Stimulated activated CD8-positive, alpha-beta memory T cell treated with anti-CD3 and anti-CD28 coated beads, Interleukin-7, amount 100 ng/mL, for 24 hours (primary cell): ENCODE measurements around the gene SCEL.
"Not testable (repeated sequence)": the region's sequence is repeated elsewhere in the genome, so short reads cannot be mapped to it uniquely, and the experiment has no call there.

Experiments used
- DNase-seq: peaks from one replicate; pipeline ENCODE4 v3.0.0-alpha.2; 2020; ENCODE audit warnings: low read depth

The SCEL gene

GRCh38 chr13:77662831-77663230, 127.3 kb downstream of the SCEL start:
- DNase-seq: not testable (repeated sequence)

- no peak for DNase-seq
Observed at GRCh38 chr13:77674852-77675251, 139.3 kb downstream of the SCEL start.

GRCh38 chr13:77678691-77679235, 143.3 kb downstream of the SCEL start:
- no peak for DNase-seq

DNA sequence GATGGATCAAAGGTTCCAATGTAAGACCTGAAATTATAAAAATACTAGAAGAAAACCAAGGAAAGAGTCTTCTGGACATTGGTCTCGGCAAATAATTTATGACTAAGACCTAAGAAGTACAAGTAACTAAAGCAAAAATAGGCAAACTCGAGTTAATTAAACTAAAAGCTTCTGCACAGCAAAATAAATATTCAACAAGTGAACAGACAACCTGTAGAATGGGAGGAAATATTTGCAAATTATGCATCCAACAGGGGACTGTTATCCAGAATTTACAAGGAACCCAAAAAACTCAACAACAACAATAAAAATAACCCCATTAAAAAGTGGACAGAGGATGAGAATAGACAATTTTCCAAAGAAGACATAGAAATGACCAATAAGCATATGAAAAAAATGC, 152.3 kb downstream of the SCEL start:
- no peak for DNase-seq

DNA sequence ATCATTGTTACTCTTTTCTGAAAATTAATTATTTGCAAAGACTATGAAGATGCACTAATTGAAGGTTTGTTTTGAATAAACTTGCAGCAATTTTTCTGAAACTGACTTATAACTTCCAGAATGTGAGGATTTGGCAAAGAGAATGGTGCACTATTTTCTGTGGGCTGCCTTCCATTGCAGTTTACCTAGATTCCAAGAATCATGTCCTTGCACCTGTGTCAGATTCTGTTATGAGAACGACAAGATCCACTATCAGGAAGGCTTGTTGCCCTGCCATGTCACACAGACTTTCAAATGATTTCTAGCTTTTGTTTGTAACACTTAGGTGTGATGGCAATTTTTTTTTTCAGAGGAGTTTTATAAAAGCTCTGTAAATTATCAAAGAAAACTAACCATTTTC, 156.4 kb downstream of the SCEL start:
- no peak for DNase-seq

GRCh38 chr13:77692746-77693448, 157.4 kb downstream of the SCEL start:
- DNase-seq: no peak

DNA sequence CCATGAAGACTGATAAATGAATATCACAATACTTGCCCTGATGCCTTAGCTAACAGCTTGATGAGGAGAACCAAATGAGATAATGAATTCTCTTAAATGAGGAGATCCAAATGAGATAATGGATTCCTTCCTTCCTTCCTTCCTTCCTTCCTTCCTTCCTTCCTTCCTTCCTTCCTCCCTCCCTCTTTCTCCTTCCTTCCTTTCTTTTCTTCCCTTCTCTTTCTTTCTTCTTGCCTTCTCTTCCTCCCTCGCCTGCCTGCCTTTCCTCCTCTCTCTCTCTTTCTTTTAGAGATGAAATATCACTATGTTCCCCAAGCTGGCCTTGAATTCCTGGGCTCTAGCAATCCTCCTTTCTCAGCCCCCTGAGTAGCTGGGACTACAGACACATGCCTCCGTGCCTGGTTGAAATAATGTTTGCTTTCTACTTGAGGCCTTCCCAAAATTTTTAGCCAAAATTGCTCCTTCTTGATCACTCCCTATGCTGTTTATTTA, 158.0 kb downstream of the SCEL start:
- no peak for DNase-seq
